CD8-positive, alpha-beta memory T cell (primary cell): ENCODE results near the gene ANKIB1. TPM values are rescaled to one million over a fixed set of nuclear protein-coding genes. Genes with fewer than 3 reads are reported as not detected.
A peak's percentile ranks its signal among the peaks of the same experiment; 100 is the strongest.

Experiments used
- CTCF ChIA-PET: fragments of 350-600 bp; sonication (Branson Sonifier 250); formaldehyde crosslinking; loops from one replicate; lab custom pipeline; 2021; ENCODE audit warnings: antibody characterized with exemption; lab: Charles Lee
- POLR2A ChIA-PET: fragments of 350-600 bp; sonication (Branson Sonifier 250); formaldehyde crosslinking; loops from one replicate; lab custom pipeline; 2021; ENCODE audit warnings: antibody characterized with exemption; lab: Charles Lee
- DNase-seq, 5 donors: peaks; one replicate each; pipeline versions ENCODE4 v3.0.0 to v3.0.0-alpha.2; 2020 to 2022; ENCODE audit warnings: mixed read lengths in 1 of 5
- H3K27ac ChIP-seq: one replicate; pipeline ENCODE4 v1.7.0; 2013; ENCODE audit warnings: low read depth, mild to moderate bottlenecking, low read length, moderate library complexity
- H3K27me3 ChIP-seq: 2 replicates; pipeline ENCODE4 v1.7.0; 2013; ENCODE audit warnings: low read length, mild to moderate bottlenecking; ENCODE audit not compliant: insufficient read depth, poor library complexity, severe bottlenecking
- H3K36me3 ChIP-seq: 2 replicates; pipeline ENCODE4 v1.7.0; 2013; ENCODE audit warnings: mild to moderate bottlenecking, low read length, moderate library complexity; ENCODE audit not compliant: insufficient read depth
- H3K4me1 ChIP-seq: 2 replicates; pipeline ENCODE4 v1.7.0; 2013; ENCODE audit warnings: mild to moderate bottlenecking, low read length, moderate library complexity; ENCODE audit not compliant: insufficient read depth
- H3K4me3 ChIP-seq: 2 replicates; pipeline ENCODE4 v1.7.0; 2013; ENCODE audit warnings: mild to moderate bottlenecking, low read length
- H3K9me3 ChIP-seq: 2 replicates; pipeline ENCODE4 v1.7.0; 2013; ENCODE audit warnings: mild to moderate bottlenecking, low read length
- H3K27ac Mint-ChIP-seq, 8 donors: one replicate each; pipeline ENCODE4 v1.8.0; 2020 to 2021; ENCODE audit warnings: mixed read lengths in 8 of 8, mild to moderate bottlenecking in 6 of 8, inconsistent platforms in 3 of 8, moderate library complexity in 3 of 8
- H3K27me3 Mint-ChIP-seq, 2 donors: one replicate each; pipeline ENCODE4 v1.8.0; 2020 to 2021; ENCODE audit warnings: mixed read lengths in 2 of 2, mild to moderate bottlenecking in 1 of 2, moderate library complexity in 1 of 2
- H3K36me3 Mint-ChIP-seq, 3 donors: one replicate each; pipeline ENCODE4 v1.8.0; 2020 to 2021; ENCODE audit warnings: mixed read lengths in 3 of 3, inconsistent platforms in 1 of 3, mild to moderate bottlenecking in 1 of 3
- H3K4me1 Mint-ChIP-seq, 3 donors: one replicate each; pipeline ENCODE4 v1.8.0; 2020 to 2021; ENCODE audit warnings: mixed read lengths in 3 of 3, inconsistent platforms in 1 of 3, mild to moderate bottlenecking in 1 of 3
- H3K4me3 Mint-ChIP-seq, 7 donors: one replicate each; pipeline ENCODE4 v1.8.0; 2020 to 2021; ENCODE audit warnings: mixed read lengths in 7 of 7, mild to moderate bottlenecking in 6 of 7, moderate library complexity in 4 of 7, inconsistent platforms in 2 of 7
- H3K9me3 Mint-ChIP-seq, 5 donors: one replicate each; pipeline ENCODE4 v1.8.0; 2020 to 2022; ENCODE audit warnings: mixed read lengths in 5 of 5, mild to moderate bottlenecking in 3 of 5, moderate library complexity in 2 of 5, inconsistent platforms in 1 of 5
- polyA plus RNA-seq: library from polyadenylated mRNA; unstranded; fragments of 300-500 nt; fragmentation: Illumina TruSeq; gene quantifications from one replicate; pipeline ENCODE4 v1.2.3, GENCODE V29; 2021
- total RNA-seq, 2 experiments: library from RNA; stranded (reverse); gene quantifications; one replicate each; pipeline ENCODE4 v1.2.3, GENCODE V29; 2021

The ANKIB1 gene
- total and polyA plus RNA-seq, 3 experiments from 2014 or later = 7.8 to 44.7 (median 42.7) TPM

DNA sequence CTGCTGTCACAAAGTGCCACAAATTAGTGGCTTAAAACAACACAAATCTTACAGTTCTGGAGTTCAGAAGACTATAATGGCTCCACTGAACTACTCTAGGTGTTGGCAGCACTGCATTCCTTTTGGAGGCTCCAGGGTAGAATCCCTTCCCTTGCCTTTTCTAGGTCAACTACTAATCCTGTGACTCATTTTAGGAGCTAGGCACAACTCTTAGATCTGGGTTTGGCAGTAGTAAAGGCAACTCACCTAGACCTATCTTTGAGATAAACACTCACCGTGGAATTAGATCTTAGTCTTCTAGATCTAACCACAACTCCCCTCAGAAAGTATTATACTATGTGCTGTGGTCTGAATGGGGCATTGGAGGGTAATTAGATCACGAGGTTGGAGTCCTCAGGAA lies 60.4 kb downstream of the ANKIB1 start:
- Mint-ChIP-seq H3K9me3 (no peaks in the 10 kb centered on the region), H3K36me3 (peaks cover 0 to 41% (median 7%) of the 10 kb centered on the region in 3 donors)
- CTCF ChIA-PET = no interaction called here

DNA sequence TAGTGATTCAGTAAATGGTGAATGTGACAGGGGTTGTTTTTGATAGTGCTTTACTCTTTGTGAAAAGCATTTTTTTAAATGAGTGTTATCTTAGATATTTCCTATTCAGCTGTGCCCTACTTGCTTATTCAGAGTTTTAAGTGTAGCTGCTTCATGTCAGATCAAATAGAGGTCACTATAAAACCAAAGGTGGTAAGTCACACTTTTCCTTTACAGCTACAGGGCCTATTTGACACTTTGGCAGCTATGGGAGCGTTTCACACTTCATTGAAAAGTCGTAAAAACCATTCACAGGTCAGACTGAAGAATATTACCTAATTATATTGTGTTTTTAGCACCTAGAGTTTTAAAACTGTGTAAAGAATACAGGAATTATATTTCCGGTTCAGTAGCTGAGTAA lies 67.3 kb downstream of the ANKIB1 start:
- Histone ChIP-seq H3K36me3 (no peaks in the 10 kb centered on the region), H3K4me1 (no peaks in the 10 kb centered on the region), H3K4me3 (no peak overlapping the region), H3K9me3 (no peaks in the 10 kb centered on the region), H3K27ac (no peak overlapping the region), H3K27me3 (no peaks in the 10 kb centered on the region)
- Mint-ChIP-seq H3K27me3 (no peaks in the 10 kb centered on the region), H3K4me1 (peaks cover 4 to 5% (median 4%) of the 10 kb centered on the region in 3 donors), H3K36me3 (peaks cover 2 to 20% (median 4%) of the 10 kb centered on the region in 3 donors), H3K4me3 (no peak overlapping the region), H3K27ac (peak overlapping the region in 3 of 8 donors; percentile 17 to 61 (median 30)), H3K9me3 (no peaks in the 10 kb centered on the region)
- POLR2A ChIA-PET = no interaction called here
- DNase-seq = no peak
- CTCF ChIA-PET = no interaction called here

More for the DNA sequence above, 60.4 kb downstream of the ANKIB1 start:
- H3K9me3 ChIP-seq = no peaks in the 10 kb centered on the region
- H3K36me3 ChIP-seq = no peaks in the 10 kb centered on the region
- no peaks in the 10 kb centered on the region for H3K27me3 Mint-ChIP-seq
- no peak overlapping the region for H3K4me3 ChIP-seq
- no peak overlapping the region for H3K4me3 Mint-ChIP-seq
- no peak overlapping the region for H3K27ac ChIP-seq
- no peak for DNase-seq
- H3K27me3 ChIP-seq = no peaks in the 10 kb centered on the region
- H3K4me1 Mint-ChIP-seq = no peaks in the 10 kb centered on the region
- H3K4me1 ChIP-seq = no peaks in the 10 kb centered on the region
- H3K27ac Mint-ChIP-seq = peak overlapping the region in 1 of 8 donors; percentile 13
- POLR2A ChIA-PET = interaction anchor here (0.6 kb wide), 1 partner anchor 335 kb away, joined by 5 read pairs; no protein-coding TSS in a partner anchor

DNA sequence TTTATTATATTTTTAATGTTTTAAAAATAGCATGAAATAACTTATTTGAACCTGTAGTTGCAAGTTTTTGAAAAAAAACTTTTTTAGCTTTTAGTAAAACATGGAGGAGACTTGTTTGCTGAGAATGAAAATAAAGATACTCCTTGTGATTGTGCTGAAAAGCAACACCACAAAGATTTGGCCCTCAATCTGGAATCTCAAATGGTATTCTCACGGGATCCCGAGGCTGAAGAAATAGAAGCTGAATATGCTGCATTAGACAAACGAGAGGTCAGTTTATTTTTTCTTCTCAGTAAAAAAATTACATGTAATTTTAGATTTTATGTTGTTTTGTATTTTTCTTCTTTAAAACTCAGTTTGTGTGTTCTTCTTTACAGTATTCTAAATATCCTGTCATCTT lies 73.5 kb downstream of the ANKIB1 start:
- H3K4me1 ChIP-seq = no peaks in the 10 kb centered on the region
- H3K9me3 ChIP-seq = no peaks in the 10 kb centered on the region
- H3K4me1 Mint-ChIP-seq = no peaks in the 10 kb centered on the region
- H3K36me3 Mint-ChIP-seq = peaks cover 11 to 21% (median 18%) of the 10 kb centered on the region in 3 donors
- no peaks in the 10 kb centered on the region for H3K27me3 Mint-ChIP-seq
- no peaks in the 10 kb centered on the region for H3K36me3 ChIP-seq
- no peak overlapping the region for H3K4me3 ChIP-seq
- POLR2A ChIA-PET = no interaction called here
- no peaks in the 10 kb centered on the region for H3K27me3 ChIP-seq
- no peak overlapping the region for H3K27ac Mint-ChIP-seq
- CTCF ChIA-PET = interaction anchor here (1.1 to 1.3 kb wide), 2 partner anchors 27 to 73 kb away, joined by 3 read pairs; partner anchors contain the start of genes ANKIB1 and KRIT1
- DNase-seq = no peak
- H3K9me3 Mint-ChIP-seq = no peaks in the 10 kb centered on the region
- no peak overlapping the region for H3K27ac ChIP-seq
- H3K4me3 Mint-ChIP-seq = no peak overlapping the region

DNA sequence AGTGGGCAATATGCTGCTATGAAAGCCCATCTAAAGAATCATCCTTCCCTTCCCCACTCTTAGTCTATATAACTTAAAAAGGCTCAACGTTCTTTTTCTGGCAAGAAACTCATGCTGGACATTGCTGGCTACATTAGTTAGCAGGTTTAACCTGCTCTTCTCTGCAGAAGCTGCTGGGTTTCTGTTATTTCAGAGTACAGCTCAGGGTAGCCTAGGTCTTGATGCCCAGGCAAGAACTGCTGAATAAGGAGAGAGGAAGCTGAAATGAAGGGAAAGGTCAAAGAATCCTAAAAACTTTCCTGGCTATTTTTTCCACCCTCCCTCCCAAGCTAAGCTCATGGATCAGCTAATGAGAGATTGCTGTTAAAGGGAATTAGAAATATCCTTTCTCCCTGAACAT lies 79.4 kb downstream of the ANKIB1 start:
- Histone ChIP-seq H3K27ac (no peak overlapping the region), H3K4me3 (no peak overlapping the region), H3K4me1 (no peaks in the 10 kb centered on the region), H3K27me3 (no peaks in the 10 kb centered on the region), H3K36me3 (no peaks in the 10 kb centered on the region), H3K9me3 (no peaks in the 10 kb centered on the region)
- H3K27me3 Mint-ChIP-seq = no peaks in the 10 kb centered on the region
- POLR2A ChIA-PET = interaction anchor here (0.7 kb wide), 1 partner anchor 13 kb away, joined by 3 read pairs; no protein-coding TSS in a partner anchor
- H3K9me3 Mint-ChIP-seq = no peaks in the 10 kb centered on the region
- no peak overlapping the region for H3K4me3 Mint-ChIP-seq
- DNase-seq = no peak
- CTCF ChIA-PET = no interaction called here
- H3K27ac Mint-ChIP-seq = peak overlapping the region in 1 of 8 donors; percentile 25
- peaks cover 6 to 19% (median 8%) of the 10 kb centered on the region in 3 donors for H3K4me1 Mint-ChIP-seq
- peaks cover 14 to 39% (median 20%) of the 10 kb centered on the region in 3 donors for H3K36me3 Mint-ChIP-seq

DNA sequence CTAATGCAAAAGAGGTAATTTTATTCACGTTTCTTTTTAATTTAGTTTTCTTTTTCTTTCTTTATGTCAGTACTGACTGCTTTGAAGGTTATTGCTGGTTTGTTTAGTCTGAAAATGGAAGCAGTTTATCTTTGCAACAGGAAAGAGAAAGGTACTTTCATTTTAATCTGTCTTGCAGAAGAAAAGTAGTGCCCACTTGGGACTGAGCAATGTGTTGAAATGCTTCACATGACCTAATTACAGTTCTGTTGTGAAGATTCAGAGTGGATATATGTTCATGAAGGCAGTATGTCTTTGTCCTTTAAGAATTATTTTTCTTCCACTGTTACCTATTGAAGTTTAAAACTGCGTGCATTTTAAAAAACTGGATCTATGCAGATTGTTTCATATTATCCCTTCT lies 80.1 kb downstream of the ANKIB1 start:
- DNase-seq = no peak
- H3K36me3 Mint-ChIP-seq = peaks cover 7 to 34% (median 14%) of the 10 kb centered on the region in 3 donors
- Histone ChIP-seq H3K27ac (no peak overlapping the region), H3K4me1 (no peaks in the 10 kb centered on the region), H3K4me3 (no peak overlapping the region), H3K36me3 (no peaks in the 10 kb centered on the region), H3K27me3 (no peaks in the 10 kb centered on the region), H3K9me3 (no peaks in the 10 kb centered on the region)
- H3K4me1 Mint-ChIP-seq = peaks cover 6 to 19% (median 8%) of the 10 kb centered on the region in 3 donors
- ChIA-PET CTCF (no interaction called here), POLR2A (no interaction called here)
- no peaks in the 10 kb centered on the region for H3K9me3 Mint-ChIP-seq
- no peak overlapping the region for H3K4me3 Mint-ChIP-seq
- H3K27ac Mint-ChIP-seq = peak overlapping the region in 3 of 8 donors; percentile 25 to 42 (median 29)
- H3K27me3 Mint-ChIP-seq = no peaks in the 10 kb centered on the region

DNA sequence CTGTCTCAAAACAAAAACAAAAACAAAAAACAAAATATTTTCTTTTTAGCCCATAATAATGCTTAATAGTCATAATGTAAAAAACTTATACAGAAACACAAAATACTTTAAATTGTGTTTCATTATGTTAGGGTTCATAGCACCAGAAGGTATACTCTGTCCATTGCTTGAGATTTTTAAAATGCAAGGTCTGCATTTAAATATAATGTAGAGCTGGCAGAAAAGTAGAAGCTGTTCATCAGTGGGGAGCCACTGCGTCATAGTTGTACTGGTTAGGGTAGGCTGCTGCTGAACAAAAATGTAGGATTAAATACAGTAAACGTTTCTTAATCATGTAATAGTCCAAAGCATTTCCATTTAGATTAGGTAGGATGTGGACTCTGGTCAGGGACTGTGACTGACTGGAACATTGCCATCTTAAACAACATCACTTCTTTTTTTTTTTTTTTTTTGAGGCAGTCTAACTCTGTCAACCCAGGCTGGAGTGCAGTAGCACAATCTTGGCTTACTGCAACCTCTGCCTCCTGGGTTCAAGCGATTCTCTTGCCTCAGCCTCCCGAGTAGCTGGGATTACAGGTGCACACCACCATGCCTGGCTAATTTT lies 85.2 kb downstream of the ANKIB1 start:
- ChIA-PET POLR2A (no interaction called here), CTCF (no interaction called here)
- Mint-ChIP-seq H3K9me3 (peaks cover 0 to 9% (median 0%) of the 10 kb centered on the region in 5 donors), H3K36me3 (peaks cover 16 to 54% (median 32%) of the 10 kb centered on the region in 3 donors), H3K27ac (no peak overlapping the region), H3K4me3 (no peak overlapping the region), H3K27me3 (no peaks in the 10 kb centered on the region), H3K4me1 (peaks cover 3 to 5% (median 4%) of the 10 kb centered on the region in 3 donors)
- Histone ChIP-seq H3K4me1 (no peaks in the 10 kb centered on the region), H3K27ac (no peak overlapping the region), H3K27me3 (no peaks in the 10 kb centered on the region), H3K36me3 (no peaks in the 10 kb centered on the region), H3K9me3 (no peaks in the 10 kb centered on the region), H3K4me3 (no peak overlapping the region)
- DNase-seq = no peak

DNA sequence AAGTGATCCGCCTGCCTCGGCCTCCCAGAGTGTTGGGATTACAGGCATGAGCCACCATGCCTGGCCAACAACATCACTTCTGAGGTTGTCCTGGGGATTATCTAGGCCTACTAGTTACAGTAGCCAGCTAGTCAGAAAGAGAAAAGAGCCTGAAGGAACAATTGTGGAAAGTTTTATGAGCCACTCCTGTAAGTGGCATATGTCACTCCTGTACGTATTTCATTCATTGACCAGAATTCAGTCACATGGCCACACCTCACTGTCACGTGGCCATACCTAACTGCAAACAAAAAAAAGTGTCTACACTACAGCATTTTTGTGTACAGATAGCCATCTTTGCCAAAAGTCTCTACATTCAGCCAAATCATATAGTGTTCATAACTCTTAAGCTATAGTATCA lies 85.7 kb downstream of the ANKIB1 start:
- DNase-seq = no peak
- H3K4me3 ChIP-seq = no peak overlapping the region
- no peaks in the 10 kb centered on the region for H3K4me1 ChIP-seq
- H3K27ac ChIP-seq = no peak overlapping the region
- H3K36me3 Mint-ChIP-seq = peaks cover 16 to 52% (median 32%) of the 10 kb centered on the region in 3 donors
- H3K9me3 ChIP-seq = no peaks in the 10 kb centered on the region
- peaks cover 0 to 9% (median 0%) of the 10 kb centered on the region in 5 donors for H3K9me3 Mint-ChIP-seq
- CTCF ChIA-PET = no interaction called here
- H3K4me3 Mint-ChIP-seq = no peak overlapping the region
- no peaks in the 10 kb centered on the region for H3K27me3 ChIP-seq
- H3K36me3 ChIP-seq = no peaks in the 10 kb centered on the region
- no peak overlapping the region for H3K27ac Mint-ChIP-seq
- H3K4me1 Mint-ChIP-seq = no peaks in the 10 kb centered on the region
- POLR2A ChIA-PET = no interaction called here
- H3K27me3 Mint-ChIP-seq = no peaks in the 10 kb centered on the region

DNA sequence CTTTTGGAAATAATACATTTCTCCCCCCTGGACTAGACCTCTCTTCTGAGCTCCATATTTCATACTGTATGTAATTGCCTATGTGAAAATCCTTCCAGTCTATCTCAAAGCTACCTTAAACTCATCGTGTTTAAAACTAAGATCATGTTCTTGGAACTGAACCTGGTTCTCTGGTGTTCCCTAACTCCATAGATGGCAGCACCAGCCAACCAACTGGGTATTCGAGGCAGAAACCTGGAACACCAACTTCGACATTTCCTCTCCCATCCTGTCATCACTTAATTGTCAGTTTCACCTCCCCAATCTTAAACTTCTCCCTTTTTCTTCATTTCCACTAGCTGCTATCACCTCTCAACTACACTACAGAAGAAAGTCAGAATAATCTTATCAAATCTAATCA lies 87.0 kb downstream of the ANKIB1 start:
- no peaks in the 10 kb centered on the region for H3K36me3 ChIP-seq
- H3K27ac ChIP-seq = no peak overlapping the region
- ChIA-PET CTCF (interaction anchor here (1.0 kb wide), 1 partner anchor 44 kb away, joined by 3 read pairs; no protein-coding TSS in a partner anchor), POLR2A (no interaction called here)
- Mint-ChIP-seq H3K27ac (peak overlapping the region in 1 of 8 donors; percentile 83), H3K4me1 (no peaks in the 10 kb centered on the region), H3K4me3 (no peak overlapping the region), H3K9me3 (peaks cover 0 to 9% (median 0%) of the 10 kb centered on the region in 5 donors), H3K27me3 (no peaks in the 10 kb centered on the region), H3K36me3 (peaks cover 18 to 47% (median 32%) of the 10 kb centered on the region in 3 donors)
- no peak for DNase-seq
- H3K4me1 ChIP-seq = no peaks in the 10 kb centered on the region
- no peak overlapping the region for H3K4me3 ChIP-seq
- H3K9me3 ChIP-seq = no peaks in the 10 kb centered on the region
- H3K27me3 ChIP-seq = no peaks in the 10 kb centered on the region
